Measurements from ENCODE around the gene ATAD3B. TPM values are rescaled to one million over a fixed set of nuclear protein-coding genes. Genes with fewer than 3 reads are reported as not detected.
A peak's percentile ranks its signal among the peaks of the same experiment; 100 is the strongest.

Gene ATAD3B
- total RNA-seq, 1 experiment from 2014 or later, result 62.9 TPM

DNA sequence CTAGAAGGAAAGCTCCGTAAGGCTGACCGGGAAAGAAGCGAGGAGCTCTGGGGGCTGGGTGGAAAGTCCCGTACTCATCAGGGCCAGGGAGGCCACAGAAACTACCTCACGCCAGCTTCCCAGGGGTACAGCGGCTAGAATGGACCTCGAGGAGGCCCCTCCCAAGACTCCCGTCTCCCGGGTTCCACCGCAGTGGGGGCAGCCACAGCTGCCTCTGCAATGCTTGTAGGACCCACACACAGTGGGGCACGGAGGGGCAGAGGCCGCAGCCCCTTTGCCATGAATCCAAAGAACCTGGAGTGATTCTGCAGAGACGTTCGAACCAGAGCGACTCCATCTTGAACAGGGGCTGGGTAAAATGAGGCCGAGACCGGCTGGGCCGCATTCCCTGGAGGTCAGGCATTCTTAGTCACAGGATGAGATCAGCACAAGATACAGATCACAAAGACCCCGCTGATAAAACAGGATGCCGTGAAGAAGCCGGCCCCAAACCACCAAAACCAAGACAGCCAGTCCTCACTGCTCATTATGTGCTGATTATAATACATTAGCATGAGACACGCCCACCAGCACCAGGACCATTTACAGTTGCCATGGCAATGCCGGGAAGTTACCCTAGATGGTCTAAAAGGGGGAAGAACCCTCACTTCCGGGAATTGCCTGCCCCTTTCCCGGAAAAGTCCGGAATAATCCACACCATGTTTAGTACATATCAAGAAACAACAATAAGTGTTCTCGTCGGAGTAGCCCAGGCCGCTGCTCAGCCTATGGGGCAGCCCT, 48.9 kb upstream of the ATAD3B start:
- H3K27ac ChIP-seq (ENCODE audit: low read depth, low read length), result peak overlapping the region; percentile 40; the same call in 1 of the 2 replicates
- CTCF ChIA-PET, result no interaction called here
- H3K4me3 ChIP-seq (replicated peaks in 1 of 2; ENCODE audit: low read depth in 1 of 2, low read length in 2 of 2), result no peak overlapping the region; a peak in 1 of 4 replicates
- H3K4me1 ChIP-seq (ENCODE audit: control insufficient read depth in 1 of 2, insufficient read depth in 2 of 2, low read length in 2 of 2), result peaks cover 21 to 43% of the 10 kb centered on the region in 2 experiments
- no peaks in the 10 kb centered on the region for H3K36me3 ChIP-seq (ENCODE audit: control insufficient read depth in 1 of 2, insufficient read depth in 2 of 2, low read length in 2 of 2)
- TF ChIP-seq YY1 (IDR thresholded peaks at IDR 0.05; ENCODE audit: extremely low read depth, insufficient replicate concordance, low read depth, low read length) (peak; percentile 79), ZNF274 (IDR thresholded peaks at IDR 0.05; ENCODE audit: low read depth, low read length) (no peak), TCF7L2 (IDR thresholded peaks at IDR 0.05; ENCODE audit: borderline replicate concordance, extremely low read depth, insufficient read depth, insufficient read length) (peak; percentile 21)
- RAD21 ChIA-PET (ENCODE audit: low non-redundant PET in 1 of 2, low total read pairs in 2 of 2, uncharacterized antibody in 2 of 2, unreplicated experiment in 2 of 2), result interaction anchor here in 1 of 2 experiments (0.7 kb wide), 1 partner anchor 12 kb away, joined by 6 read pairs; no protein-coding TSS in a partner anchor
- intact Hi-C loops (cut with micrococcal nuclease), result no loop called here
- no peak overlapping the region for H2AFZ ChIP-seq (ENCODE audit: low read depth, low read length, poor library complexity, severe bottlenecking)
- H4K20me1 ChIP-seq (ENCODE audit: insufficient read depth), result no peaks in the 10 kb centered on the region
- DNase-seq (ENCODE audit: low read depth, low spot score) (no peak), ATAC-seq (peak; percentile 67)
- H3K27me3 ChIP-seq (ENCODE audit: insufficient read depth, low read length), result no peaks in the 10 kb centered on the region
- POLR2A ChIA-PET, result no interaction called here
- H3K9ac ChIP-seq (ENCODE audit: low read length), result peak overlapping the region; percentile 26
- H3K9me3 ChIP-seq (ENCODE audit: control insufficient read depth in 1 of 2, insufficient read depth in 1 of 2, low read depth in 1 of 2, low read length in 2 of 2), result no peaks in the 10 kb centered on the region
- no peaks in the 10 kb centered on the region for H3K79me2 ChIP-seq (ENCODE audit: insufficient read depth, low read length)
- BruUV-seq (replicated peaks), result no TSS peak
- H3K9me2 ChIP-seq (ENCODE audit: insufficient read depth), result no peaks in the 10 kb centered on the region
- peak overlapping the region; percentile 50 for H3K4me2 ChIP-seq (ENCODE audit: low read length)

DNA sequence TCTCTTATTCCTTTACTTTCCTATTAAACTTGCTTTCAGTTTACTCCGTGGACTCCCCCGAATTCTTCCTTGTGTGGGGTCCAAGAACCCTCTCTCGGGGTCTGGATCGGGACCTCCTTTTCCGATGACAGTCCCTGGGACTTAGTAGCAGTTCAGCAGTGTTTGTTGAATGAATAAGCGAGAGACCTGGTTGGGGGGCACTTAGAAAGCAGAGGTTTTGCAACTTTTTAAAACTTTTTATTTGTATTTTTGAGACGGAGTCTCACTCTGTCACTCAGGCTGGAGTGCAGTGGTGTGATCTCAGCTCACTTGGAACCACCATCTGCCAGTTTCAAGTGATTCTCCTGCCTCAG, 48.3 kb upstream of the ATAD3B start:
- Histone ChIP-seq H3K27ac (ENCODE audit: low read depth, low read length) (0 out of 2 replicates have a peak overlapping the region, but pooled peaks have one; percentile 40), H3K4me3 (replicated peaks in 1 of 2; ENCODE audit: low read depth in 1 of 2, low read length in 2 of 2) (no peak overlapping the region), H3K36me3 (ENCODE audit: control insufficient read depth in 1 of 2, insufficient read depth in 2 of 2, low read length in 2 of 2) (no peaks in the 10 kb centered on the region), H3K79me2 (ENCODE audit: insufficient read depth, low read length) (no peaks in the 10 kb centered on the region), H3K4me2 (ENCODE audit: low read length) (peak overlapping the region; percentile 50), H3K9me3 (ENCODE audit: control insufficient read depth in 1 of 2, insufficient read depth in 1 of 2, low read depth in 1 of 2, low read length in 2 of 2) (no peaks in the 10 kb centered on the region), H3K4me1 (ENCODE audit: control insufficient read depth in 1 of 2, insufficient read depth in 2 of 2, low read length in 2 of 2) (peaks cover 21 to 43% of the 10 kb centered on the region in 2 experiments), H2AFZ (ENCODE audit: low read depth, low read length, poor library complexity, severe bottlenecking) (no peak overlapping the region), H3K9me2 (ENCODE audit: insufficient read depth) (no peaks in the 10 kb centered on the region), H3K9ac (ENCODE audit: low read length) (no peak overlapping the region), H4K20me1 (ENCODE audit: insufficient read depth) (no peaks in the 10 kb centered on the region), H3K27me3 (ENCODE audit: insufficient read depth, low read length) (no peaks in the 10 kb centered on the region)
- RAD21 ChIA-PET (ENCODE audit: low non-redundant PET in 1 of 2, low total read pairs in 2 of 2, uncharacterized antibody in 2 of 2, unreplicated experiment in 2 of 2), result no interaction called here
- intact Hi-C loops (cut with micrococcal nuclease), result no loop called here
- ATAC-seq, result no peak
- BruUV-seq (replicated peaks), result no TSS peak
- no peak for DNase-seq (ENCODE audit: low read depth, low spot score)
- CTCF ChIA-PET, result no interaction called here
- POLR2A ChIA-PET, result interaction anchor here (0.9 to 1.3 kb wide), 2 partner anchors 11 to 16 kb away, joined by 3 read pairs; partner anchors contain the start of gene MRPL20
- TF ChIP-seq POLR2AphosphoS5 (IDR thresholded peaks at IDR 0.05; ENCODE audit: low read depth, low read length), result no peak
- TF ChIP-seq, protein P1, sequence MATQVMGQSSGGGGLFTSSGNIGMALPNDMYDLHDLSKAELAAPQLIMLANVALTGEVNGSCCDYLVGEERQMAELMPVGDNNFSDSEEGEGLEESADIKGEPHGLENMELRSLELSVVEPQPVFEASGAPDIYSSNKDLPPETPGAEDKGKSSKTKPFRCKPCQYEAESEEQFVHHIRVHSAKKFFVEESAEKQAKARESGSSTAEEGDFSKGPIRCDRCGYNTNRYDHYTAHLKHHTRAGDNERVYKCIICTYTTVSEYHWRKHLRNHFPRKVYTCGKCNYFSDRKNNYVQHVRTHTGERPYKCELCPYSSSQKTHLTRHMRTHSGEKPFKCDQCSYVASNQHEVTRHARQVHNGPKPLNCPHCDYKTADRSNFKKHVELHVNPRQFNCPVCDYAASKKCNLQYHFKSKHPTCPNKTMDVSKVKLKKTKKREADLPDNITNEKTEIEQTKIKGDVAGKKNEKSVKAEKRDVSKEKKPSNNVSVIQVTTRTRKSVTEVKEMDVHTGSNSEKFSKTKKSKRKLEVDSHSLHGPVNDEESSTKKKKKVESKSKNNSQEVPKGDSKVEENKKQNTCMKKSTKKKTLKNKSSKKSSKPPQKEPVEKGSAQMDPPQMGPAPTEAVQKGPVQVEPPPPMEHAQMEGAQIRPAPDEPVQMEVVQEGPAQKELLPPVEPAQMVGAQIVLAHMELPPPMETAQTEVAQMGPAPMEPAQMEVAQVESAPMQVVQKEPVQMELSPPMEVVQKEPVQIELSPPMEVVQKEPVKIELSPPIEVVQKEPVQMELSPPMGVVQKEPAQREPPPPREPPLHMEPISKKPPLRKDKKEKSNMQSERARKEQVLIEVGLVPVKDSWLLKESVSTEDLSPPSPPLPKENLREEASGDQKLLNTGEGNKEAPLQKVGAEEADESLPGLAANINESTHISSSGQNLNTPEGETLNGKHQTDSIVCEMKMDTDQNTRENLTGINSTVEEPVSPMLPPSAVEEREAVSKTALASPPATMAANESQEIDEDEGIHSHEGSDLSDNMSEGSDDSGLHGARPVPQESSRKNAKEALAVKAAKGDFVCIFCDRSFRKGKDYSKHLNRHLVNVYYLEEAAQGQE (IDR thresholded peaks at IDR 0.05; ENCODE audit: low read depth), result no peak
- no peak for TF ChIP-seq RAD21 (IDR thresholded peaks at IDR 0.05; ENCODE audit: low read depth)
- no peak for TF ChIP-seq TCF7L2 (IDR thresholded peaks at IDR 0.05; ENCODE audit: borderline replicate concordance, extremely low read depth, insufficient read depth, insufficient read length)
- TF ChIP-seq SP1 (IDR thresholded peaks at IDR 0.05; ENCODE audit: low read depth), result no peak
- TF ChIP-seq, protein P2, sequence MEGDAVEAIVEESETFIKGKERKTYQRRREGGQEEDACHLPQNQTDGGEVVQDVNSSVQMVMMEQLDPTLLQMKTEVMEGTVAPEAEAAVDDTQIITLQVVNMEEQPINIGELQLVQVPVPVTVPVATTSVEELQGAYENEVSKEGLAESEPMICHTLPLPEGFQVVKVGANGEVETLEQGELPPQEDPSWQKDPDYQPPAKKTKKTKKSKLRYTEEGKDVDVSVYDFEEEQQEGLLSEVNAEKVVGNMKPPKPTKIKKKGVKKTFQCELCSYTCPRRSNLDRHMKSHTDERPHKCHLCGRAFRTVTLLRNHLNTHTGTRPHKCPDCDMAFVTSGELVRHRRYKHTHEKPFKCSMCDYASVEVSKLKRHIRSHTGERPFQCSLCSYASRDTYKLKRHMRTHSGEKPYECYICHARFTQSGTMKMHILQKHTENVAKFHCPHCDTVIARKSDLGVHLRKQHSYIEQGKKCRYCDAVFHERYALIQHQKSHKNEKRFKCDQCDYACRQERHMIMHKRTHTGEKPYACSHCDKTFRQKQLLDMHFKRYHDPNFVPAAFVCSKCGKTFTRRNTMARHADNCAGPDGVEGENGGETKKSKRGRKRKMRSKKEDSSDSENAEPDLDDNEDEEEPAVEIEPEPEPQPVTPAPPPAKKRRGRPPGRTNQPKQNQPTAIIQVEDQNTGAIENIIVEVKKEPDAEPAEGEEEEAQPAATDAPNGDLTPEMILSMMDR (IDR thresholded peaks at IDR 0.05 in 2 of 3, conservative IDR thresholded peaks at IDR 0.05 in 1 of 3; ENCODE audit: borderline replicate concordance in 1 of 3, insufficient read depth in 1 of 3, low read depth in 2 of 3, low read length in 2 of 3), result no peak
- TF ChIP-seq CBX3 (IDR thresholded peaks at IDR 0.05; ENCODE audit: low read depth), result no peak
- TF ChIP-seq ZFX (IDR thresholded peaks at IDR 0.05), result no peak
- no peak for TF ChIP-seq FOSL1 (IDR thresholded peaks at IDR 0.05; ENCODE audit: low read depth)
- TF ChIP-seq, protein P3, sequence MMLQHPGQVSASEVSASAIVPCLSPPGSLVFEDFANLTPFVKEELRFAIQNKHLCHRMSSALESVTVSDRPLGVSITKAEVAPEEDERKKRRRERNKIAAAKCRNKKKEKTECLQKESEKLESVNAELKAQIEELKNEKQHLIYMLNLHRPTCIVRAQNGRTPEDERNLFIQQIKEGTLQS (IDR thresholded peaks at IDR 0.05), result no peak
- TF ChIP-seq YY1 (IDR thresholded peaks at IDR 0.05; ENCODE audit: extremely low read depth, insufficient replicate concordance, low read depth, low read length), result no peak
- no peak for TF ChIP-seq EZH2phosphoT487 (IDR thresholded peaks at IDR 0.05; ENCODE audit: borderline replicate concordance)
